SHP77 (cell line): ENCODE data around the gene CUTC.
"Not testable (repeated sequence)": the region's sequence is repeated elsewhere in the genome, so short reads cannot be mapped to it uniquely, and the experiment has no call there.

ENCODE experiments used
- DNase-seq, 2 experiments: peaks; one replicate each; lab custom pipeline; 2025; lab: John Stamatoyannopoulos, UW

Gene CUTC

DNA sequence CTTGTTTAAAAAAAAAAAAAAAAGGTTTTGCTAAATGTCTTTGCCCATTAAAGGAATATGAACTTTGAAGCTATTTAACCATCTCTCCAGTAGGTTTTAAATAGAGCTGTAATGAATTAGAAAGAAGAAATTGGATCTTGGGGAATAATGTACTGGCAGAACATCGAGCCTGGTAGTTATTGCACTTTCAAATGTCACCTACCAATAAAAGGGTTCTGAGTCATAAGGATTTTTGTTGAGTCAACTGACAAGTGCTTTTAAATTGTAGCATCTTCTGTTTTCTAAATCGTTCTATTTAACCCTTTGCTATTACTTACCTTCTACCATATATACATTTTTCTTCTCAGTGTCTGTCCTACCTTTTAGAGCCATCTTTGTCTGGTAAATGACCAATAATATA is 10.7 kb downstream of the CUTC start:
- no peak for DNase-seq

GRCh38 chr10:99743841-99744240 is 11.8 kb downstream of the CUTC start:
- no peak for DNase-seq

- not testable (repeated sequence) for DNase-seq
Measured at GRCh38 chr10:99746166-99746565, 14.1 kb downstream of the CUTC start.

DNA sequence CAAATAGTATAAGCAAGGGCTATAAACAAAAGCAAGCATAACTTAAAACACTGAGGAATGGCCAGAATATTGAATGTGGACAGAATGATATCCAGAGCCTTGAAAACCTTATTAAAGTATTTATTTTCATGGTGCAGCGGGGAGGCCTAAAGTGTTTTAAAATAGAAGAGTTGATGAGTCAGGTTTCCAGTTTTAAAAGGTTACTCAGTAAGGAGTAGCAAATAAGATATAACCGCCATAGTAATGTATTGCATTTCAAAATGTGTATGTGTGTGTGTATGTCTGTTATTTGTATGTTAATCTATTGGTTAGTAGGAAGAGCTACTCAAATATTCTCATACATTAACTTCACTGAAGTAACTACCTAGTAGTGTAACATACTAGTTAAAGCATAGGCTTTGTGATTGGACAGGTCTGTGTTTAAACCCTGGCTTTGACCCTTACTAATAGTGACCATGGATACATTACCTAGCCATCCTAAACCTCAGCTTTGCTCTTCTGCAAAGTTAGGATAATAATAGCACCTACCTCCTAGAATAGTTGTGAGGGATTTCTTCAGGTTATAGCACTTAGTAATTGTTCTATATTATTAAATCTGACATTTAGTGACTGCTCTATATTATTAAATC is 16.9 kb downstream of the CUTC start:
- no peak for DNase-seq

DNA sequence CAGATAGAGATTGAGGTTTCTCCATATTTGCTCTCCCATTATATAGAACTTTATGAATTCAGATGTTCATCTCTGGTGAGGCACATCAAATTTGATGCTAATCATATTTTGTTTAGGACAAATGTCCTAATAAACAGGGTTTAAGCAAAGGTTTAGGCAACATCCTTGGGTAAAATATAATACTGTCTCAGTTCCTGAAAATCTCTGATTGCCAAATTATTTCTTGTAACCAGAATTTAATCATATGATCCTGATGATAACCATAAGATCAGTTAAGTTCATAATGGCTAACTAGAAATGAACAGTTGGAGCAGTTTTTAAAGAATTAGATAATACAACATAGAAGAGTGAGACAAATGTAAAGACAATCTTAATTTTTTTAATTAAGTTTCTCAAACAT is 18.6 kb downstream of the CUTC start:
- DNase-seq = no peak

GRCh38 chr10:99754670-99755069 is 22.6 kb downstream of the CUTC start:
- DNase-seq = no peak

DNA sequence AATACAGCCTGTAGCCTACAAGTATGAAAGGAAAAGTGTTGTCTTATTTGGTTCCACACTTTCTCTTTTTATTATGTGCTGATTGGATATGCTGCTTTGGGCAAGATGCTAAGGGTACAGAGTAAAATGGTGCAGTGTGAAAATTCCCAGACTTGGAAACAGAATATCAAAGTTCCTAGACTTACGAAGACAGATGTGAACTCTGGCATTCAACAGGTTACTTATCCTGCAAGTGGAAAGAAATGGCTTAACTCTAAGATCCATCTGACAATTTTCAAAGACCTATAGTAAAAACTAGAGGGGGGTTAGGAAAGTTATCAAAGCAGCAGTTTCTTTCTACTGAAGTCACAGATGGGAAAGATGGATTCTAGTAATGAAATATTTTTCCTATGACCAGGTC is 24.1 kb downstream of the CUTC start:
- DNase-seq = no peak

DNA sequence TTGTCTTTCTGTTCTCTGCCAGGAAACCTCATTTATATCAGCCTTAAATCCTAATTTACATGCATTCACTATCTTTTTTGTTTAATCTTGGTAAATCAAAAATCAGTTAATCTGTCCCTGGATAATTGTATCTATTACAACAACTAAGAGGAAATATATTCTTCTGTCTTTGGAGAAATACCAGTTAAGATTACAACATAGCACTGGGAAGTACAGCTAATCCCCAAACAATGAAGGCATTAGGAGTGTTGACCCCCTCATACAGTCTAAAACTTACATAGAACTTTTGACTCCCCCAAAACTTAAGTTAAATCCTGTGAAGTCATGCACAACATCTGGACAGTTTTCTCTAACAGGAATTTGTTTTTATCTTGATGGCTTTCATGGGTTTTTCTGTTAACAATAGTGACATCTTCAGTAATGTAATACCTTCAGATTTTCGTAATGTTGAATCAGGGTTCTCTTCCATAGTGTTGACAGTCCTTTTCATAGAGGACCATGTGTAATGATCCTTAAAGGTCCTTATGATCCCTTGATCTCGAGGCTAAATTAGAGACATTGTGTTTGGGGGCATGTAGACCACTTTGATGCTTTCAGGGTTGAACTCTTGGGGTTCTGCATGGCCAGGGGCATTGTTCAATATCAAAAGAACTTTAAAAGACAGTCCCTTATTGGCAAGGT is 26.3 kb downstream of the CUTC start:
- no peak for DNase-seq

DNA sequence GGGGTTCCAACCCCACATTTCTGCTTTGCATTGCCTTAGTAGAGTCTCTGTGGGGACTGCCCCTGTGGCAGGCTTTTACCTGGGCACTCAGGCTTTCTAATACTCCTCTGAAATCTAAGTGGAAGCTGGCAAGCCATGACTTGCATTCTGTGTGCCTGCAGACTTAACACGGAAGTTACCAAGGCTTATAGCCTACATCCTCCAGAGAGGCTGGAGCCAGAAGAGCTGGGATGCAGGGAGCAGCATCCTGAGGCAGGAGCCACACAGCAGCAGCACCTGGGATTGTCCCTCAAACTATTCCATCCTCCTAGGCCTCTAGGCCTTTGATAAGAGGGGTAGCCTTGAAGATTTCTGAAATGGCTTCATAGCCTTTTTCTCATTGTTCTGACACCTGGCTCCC is 28.3 kb downstream of the CUTC start:
- DNase-seq = no peak

GRCh38 chr10:99761365-99761764 is 29.3 kb downstream of the CUTC start:
- DNase-seq = no peak

DNA sequence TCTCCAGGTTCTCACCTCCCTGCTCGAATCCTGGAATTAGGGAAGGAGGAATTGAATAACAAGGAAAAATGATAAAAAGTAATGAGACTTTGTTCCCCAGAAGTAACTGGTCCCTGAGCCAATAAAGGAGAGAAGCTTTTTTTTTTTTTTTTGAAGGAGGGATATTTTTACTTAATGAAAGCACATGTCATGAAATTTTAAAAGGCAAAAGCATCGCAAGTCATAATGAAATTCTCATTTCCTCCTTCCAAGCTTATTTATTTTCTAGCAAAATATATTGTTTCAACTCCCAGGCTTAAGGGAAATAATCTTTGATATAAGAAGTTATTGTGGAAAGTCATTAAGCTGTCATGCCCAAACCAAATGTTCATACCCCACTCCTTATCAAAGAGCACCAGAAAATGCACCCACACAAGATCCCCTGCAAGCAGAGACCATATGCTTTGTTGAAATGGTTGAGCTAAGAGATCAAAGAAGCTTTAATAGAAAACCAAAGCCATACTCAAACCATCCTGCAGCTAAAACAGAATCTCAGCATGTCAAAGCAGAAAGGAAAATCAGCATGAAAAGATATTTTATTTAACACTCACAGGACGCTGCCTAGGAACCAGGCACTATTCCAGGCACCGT is 33.8 kb downstream of the CUTC start:
- DNase-seq = no peak

DNA sequence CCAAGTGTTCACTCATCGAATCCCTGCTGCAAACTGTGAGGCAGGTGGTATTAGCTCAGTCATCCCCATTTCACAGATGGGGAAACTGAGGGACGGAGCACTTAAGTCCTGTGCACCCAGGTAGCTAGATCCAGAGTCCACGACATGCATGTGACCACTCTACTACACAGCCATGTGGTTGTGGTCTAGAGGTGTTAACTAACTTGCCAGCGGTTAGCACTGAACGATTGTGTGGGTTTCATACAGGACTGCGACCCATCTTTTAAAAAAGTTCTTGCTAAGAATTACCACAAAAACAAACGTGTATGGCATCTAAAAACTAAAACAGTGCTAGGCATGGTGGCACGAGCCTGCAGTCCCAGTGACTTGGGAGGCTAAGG is 34.3 kb downstream of the CUTC start:
- no peak for DNase-seq

DNA sequence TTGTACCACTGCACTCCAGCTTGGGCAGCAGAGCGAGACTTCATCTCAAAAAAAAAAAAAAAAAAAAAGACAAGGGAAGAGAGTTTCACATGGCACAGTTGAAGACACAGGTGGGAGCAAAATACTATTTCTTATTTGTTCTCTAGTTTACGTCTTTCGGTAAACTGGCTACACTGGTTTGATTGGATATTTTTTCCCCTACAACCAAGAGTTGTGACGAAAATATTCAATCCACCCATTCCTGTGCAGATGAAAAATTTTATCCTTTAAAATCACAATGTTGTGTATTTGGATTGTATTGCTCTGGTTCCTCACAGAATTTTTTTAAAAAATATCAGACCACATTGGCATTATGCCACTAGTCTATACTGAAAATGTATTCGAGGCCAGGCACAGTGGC is 35.9 kb downstream of the CUTC start:
- DNase-seq = no peak

- DNase-seq = no peak
Measured at GRCh38 chr10:99768556-99768955, 36.5 kb downstream of the CUTC start.

DNA sequence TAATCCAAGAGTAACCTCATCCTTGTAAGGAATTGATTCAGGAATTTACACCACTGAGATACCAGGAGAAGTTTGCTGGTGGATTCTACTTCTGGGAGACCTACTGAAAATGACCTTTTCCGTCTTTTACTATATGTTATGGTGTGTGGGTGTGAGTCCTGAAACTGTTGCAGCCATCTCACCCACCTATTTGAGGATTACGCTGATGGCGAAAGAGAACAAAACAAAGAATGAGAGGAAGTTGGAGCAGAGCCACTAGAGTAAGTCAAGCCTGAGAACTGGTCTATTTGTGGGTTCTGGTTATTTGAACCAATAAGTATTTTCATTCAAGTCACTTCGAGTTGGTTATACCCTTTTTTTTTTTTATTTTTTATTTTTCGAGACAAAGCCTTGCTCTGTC is 37.7 kb downstream of the CUTC start:
- no peak for DNase-seq

- DNase-seq = no peak
Measured at GRCh38 chr10:99770408-99771045, 38.5 kb downstream of the CUTC start.

DNA sequence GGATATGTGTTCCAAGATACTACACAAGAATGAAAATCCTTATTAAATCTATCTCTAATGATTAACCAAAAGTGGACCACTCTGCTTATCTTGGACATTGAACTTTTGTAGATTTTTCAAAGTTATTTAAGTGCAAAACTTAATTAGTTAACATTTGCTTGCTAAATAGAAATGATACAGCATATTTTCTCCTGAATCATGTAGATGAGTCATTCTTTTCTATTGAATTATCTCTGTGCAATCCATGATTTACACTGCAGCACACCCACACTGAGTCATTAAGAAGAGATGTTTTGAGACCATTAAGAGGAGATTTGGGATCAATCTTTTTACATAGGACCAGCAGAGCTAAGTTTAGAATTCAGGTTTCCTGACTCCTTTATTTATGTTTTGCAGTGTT is 43.8 kb downstream of the CUTC start:
- no peak for DNase-seq

- DNase-seq = no peak
Measured at GRCh38 chr10:99777918-99778714, 46.1 kb downstream of the CUTC start.

GRCh38 chr10:99779335-99779734 is 47.3 kb downstream of the CUTC start:
- DNase-seq = no peak

DNA sequence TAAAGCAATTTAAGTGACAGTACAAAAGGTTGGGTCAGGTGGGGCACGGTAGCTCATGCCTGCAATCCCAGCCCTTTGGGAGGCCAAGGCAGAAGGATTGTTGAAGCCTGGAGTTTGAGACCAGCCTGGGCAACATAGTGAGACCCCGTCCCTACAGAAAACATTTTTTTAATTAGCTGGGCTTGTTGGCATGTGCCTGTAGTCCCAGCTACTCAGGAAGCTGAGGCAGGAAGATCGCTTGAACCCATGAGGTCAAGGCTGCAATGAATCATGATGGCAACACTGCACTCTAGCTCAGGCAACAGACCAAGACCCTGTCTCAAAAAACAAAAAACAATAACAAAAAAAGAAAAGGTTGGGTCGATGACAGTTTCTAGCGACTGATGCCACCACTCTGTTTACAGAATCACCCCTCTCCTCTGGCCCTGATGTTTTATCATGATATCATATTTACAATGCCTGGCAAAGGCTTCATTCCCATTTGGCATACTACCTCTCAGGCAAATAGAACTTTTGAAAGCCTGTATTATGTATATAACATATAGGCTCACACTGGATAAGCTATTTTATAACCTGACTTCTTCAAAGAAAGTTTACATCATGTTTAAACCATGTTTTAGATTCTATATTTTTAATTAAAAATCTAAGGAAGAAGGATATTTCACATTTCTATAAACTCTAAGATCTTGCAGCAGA is 49.8 kb downstream of the CUTC start:
- DNase-seq = no peak

- DNase-seq = no peak
Measured at GRCh38 chr10:99782447-99783286, 50.6 kb downstream of the CUTC start, which contains the start of gene ABCC2. Gene ABCC2 (plus strand): TSS chr10:99782640. CDS start chr10:99782845, 205 bp downstream.
